ENCODE data around the gene BCKDHB.

DNA sequence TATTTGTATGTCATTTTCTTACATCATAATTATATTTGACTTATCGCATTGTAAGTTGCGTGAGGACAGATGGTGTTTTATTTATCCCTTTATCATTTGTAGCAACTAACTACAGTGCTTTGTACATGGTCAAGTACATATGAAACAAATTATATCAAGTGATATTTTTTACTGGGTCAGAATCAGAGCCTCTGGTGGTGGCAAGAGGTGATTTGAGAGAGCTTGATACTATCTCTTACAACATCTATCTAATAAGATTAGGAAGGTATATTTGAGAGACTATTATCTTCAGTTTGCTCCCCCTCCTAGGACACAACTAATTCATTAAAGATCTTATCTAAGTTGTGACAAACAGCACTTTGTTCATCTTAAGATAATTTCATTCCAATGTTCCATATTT is 47.7 kb downstream of the BCKDHB start:
- TF ChIP-seq POLR2AphosphoS5 (IDR thresholded peaks at IDR 0.05; ENCODE audit: insufficient read depth in 1 of 2, low read depth in 1 of 2) (no peak), CTCF (IDR thresholded peaks at IDR 0.05) (no peak), POLR2A (IDR thresholded peaks at IDR 0.05) (no peak)

Measured in vagina (tissue), 2 donors.